NCI-H146 treated with DMSO at 0.1 percent for 48 hours (cell line): ENCODE results near the gene REELD1.

Experiments
- DNase-seq: peaks from one replicate; lab custom pipeline; 2025; ENCODE audit not compliant: unreplicated experiment; lab: John Stamatoyannopoulos, UW

The REELD1 gene

DNA sequence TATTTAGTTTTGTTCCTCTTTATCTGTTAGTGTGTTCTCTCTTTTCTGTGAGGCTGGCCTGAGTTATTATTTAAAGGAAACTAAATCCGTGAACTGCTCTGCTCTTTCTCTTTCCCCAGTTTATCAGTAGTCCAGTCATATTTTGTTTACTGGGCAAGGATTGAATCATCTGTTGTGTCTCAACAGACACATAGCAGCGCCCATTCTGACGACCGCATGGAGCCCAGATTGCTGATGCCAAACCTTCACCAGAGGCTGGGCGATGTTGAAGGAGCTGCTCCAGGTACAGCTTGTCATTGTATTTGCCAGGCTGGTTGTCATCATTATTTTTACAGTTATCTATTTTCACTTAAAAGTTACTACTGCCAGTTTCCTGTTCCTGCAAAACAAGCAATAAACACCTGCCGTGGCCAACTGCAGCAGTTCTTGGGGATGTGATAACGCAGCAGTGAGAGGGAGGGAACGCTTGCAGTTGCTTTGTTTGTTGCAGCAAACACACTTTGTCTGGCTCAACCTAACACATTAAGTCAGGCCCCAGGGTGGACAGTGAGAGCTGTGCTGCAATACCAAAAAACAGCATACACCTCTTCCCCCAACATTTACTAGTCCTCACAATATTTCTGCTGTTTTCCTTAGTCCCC lies 10.1 kb downstream of the REELD1 start:
- no peak for DNase-seq

DNA sequence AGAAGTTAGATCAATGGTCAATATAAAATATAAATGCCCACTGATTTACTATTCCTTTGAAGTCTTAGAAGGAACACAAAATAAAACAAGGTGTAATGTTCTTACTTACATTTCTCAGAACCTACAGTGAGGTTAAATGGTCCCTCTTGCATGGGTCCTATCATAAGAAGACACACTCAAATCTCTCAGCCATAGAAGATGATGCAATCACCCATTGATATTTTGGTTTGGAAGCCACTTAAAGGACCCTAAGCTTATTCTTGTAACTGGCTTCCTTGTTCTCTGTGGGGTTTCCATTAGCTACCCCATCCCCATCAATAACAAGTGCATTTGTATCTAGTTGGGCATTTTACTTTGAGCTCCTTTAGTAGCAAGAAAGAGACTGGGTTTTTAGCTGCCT lies 15.1 kb downstream of the REELD1 start:
- DNase-seq = no peak

DNA sequence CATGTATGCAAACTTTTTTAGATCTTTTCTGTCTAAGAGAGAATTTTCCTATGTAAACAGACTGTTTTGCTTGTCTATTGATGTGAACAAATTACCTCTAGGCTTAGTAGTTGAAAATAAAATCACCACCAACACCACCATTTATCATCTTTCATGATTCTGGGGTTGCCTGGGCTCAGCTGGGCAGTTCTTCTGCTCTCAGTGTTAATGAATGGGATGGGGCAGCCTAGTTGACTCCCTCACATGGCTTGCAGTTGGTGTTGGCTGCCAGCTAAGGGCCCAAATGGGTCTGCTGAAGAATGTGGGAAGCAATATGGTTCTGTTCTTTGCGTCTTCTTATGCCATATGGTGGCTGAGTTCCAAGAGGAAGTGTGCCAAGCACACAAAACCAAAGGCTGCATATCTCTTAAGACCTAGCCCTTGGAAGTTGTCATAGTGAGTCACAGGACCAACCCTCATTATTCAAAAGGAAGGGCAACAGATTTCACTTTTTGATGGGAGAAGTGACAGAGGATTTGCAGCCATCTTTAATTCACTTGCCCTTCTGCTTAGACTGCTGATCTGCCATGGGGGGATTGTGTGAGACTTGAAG lies 17.9 kb downstream of the REELD1 start:
- no peak for DNase-seq

DNA sequence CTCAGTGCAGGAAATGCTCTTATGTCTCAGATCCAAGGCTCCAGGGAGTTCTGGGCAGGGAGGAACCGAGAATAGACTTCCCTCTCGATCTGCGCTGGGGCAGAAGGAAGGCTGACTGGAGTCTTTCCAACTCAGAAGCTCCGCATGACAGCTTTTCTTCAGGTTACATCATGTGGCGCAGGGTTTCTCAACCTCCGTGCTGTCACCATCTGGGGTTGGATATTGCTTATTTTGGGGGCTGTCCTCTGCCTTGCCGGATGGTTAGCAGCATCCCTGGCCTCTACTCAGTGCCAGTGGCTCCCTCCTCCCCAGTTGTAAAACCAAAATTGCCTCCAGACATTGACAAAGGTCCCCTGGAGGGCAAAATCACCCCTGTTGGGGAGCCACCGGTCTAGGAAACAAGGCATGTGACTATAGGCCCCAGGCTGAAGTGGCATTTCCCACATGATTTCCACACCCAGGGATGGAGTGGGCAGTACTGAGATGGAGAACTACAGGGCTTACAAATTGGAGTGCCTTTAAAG lies 21.4 kb downstream of the REELD1 start:
- DNase-seq = no peak

DNA sequence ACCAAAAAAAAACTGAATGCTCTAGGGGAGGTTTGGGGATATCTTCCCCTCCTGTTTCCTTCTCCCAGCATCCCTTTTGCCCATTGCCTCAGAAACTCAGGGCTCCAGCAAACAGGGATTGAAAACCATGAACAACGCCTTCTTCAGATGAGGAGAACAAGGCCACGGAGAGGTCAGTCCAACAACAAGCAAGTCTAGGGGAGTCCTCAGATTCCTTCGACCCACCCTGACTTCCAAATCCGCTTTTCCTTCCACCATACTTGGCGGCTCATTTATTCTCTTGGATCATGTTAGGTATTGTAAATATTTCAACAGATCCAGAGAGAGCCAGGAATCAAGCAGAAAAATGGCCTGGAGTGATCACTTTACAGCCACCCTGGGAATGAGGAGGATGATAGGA lies 21.9 kb downstream of the REELD1 start:
- no peak for DNase-seq

DNA sequence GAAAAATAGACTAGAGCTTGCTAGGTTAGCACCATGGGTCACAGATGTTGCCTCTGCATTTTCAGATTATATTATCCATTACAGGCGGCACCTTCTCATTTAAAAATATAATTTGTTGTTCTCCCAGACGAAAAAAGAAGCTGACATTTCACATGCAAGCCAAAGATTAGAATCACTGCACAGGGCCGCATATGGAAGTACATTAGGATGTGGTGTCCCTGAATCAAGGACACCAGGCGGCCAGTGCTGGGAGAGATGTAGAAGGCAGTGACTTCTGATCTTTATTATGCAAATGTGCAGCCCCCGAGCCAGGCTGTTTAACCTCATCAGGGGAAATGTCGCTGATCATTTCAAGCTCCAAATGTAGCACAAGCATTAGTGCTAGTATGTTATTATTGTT lies 22.8 kb downstream of the REELD1 start:
- no peak for DNase-seq

DNA sequence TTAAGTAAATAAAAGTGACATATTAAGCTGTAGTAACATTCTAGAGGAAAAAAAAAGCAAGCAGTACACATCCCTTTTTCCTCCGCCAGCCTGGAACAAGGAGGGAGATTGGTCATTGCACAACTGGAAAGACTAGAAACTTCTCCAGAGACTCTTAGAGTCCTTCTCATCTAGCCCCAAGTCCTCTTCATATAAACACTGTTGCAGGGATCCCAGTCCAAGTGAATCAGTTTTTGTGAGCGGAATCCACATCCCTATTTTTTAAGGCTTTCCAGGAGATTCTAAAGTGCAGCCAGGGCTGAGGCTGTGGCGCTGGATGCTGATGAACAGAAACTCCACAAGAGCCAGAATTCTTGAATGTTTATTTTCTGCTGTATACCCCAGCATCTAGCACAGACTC lies 23.8 kb downstream of the REELD1 start:
- no peak for DNase-seq

DNA sequence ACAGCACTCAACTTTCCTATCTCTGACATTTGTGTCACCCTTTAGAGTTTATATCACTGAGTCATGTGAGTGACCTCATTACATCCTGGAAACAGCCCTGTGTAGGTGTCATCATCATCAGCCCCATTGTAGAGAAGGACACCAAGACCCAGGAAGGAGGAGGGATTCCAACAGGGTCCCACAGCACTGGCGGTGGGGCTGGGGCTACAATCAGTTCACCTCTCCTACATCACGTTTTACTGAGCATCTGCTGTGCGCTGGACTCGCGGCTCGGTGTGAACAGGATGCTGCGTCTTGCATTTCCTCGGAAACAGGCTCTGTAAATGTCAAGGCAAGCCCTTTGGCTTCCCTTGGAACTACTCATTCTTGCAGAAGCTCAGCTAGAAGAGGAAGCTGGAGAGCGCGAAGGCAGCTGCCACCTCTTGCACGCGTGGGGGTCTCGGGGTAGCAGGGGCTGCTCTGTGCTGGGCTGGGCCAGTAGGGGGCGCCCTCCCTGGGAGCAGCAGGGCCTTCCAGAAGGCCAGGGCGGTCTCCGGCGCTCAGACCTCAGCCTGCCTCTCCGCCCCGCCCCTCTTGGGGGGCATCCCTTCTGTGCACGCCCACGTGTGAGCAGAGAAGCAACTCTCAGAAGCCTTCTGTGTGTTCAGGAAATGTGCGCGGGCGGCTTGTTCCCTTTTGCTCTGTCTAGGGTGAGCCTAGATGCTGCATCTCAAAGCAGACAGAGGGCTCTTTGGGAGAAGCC lies 29.0 kb downstream of the REELD1 start:
- no peak for DNase-seq

DNA sequence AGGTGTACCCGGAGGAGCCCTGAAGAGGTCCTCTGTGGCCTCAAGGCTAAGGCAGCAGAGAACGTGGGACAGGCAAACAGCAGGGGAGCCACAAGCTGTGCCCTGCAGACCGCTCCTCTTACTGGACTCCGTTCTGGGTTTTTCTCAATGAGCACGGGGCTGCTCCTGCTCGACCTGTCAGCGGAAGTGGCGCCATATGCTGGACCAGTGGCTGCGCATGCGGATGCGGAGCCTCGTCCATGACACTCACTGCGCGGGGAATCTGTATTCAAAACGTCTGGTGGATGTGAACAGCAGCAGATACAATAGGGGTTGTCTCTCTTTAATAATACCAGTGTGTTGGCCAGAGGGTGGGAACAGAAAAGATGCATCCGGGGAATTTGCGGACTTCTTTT lies 29.5 kb downstream of the REELD1 start:
- no peak for DNase-seq

DNA sequence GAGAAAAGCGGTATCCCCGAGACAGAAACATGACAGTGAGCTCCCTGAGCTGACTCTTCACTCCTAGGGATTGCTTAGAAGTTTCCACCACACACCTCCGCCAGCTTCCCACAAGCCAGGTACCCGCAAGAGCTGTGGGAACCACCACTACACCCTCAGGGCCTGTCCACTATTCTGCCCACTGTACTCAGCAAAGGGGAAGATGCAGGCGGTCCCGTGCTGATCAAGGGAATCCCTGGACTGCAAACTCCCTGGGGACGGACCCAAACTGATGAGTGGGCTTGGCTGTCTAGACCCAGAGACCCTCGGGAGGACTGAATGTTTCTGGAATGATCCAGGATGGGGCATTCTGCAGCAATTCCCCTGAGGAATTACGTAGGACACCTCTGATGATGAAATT lies 30.2 kb downstream of the REELD1 start:
- DNase-seq = no peak

DNA sequence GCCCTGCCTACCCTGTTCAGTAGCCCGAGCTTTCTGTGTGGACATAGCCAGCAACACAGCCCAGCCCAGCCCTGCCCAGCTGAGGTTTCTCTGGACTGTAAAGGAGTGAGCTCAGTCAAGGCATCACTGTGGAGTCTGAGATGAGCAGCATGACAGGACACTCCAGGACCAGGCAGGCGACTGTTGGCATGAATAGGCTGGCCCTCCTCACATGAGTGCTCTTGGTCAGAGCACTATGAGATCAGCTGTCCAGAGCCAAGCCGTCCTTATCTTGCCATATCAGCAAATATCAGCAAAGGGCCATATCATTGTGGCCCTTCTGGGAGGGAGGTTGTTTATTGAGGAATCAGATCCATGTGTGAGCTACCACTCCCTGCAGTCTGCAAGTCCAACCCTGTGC lies 30.9 kb downstream of the REELD1 start:
- no peak for DNase-seq

DNA sequence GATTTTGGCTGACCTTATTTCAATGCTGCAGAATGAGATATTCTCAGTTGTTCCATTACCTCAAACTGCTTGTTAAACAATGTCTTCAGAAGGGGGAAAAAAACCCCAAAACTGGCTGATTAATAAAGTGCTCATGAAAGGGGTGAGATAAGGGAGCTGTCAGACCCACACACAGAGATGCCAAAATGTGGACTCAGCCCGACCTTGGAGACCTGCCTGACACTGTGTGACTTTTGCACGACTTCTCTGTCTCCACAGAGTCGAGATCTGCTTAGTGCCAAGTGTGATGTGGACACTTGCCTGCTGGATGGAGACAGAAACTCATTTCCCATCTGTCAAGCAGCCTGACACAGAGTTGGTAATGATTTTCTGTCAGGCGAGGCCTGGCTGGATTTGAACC lies 31.5 kb downstream of the REELD1 start:
- DNase-seq = no peak

DNA sequence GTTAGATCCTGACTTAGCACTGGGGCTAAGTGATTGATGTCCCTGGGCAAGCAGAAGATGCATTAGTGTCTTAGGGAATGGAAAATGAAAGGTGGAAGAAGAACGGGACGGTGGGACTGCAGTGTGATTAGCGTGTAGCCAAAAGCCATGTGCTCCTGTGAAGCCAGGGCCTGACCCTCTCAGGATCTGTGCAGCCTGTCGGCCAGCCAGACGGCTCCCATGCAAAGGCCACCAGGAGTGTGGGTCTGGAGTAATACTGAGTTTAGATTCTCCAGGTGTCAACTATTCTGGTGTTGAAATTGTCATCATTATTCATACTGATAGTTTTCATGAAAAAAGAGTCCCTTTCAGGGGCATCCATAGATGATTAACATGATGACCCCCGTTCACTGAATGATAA lies 32.0 kb downstream of the REELD1 start:
- no peak for DNase-seq

DNA sequence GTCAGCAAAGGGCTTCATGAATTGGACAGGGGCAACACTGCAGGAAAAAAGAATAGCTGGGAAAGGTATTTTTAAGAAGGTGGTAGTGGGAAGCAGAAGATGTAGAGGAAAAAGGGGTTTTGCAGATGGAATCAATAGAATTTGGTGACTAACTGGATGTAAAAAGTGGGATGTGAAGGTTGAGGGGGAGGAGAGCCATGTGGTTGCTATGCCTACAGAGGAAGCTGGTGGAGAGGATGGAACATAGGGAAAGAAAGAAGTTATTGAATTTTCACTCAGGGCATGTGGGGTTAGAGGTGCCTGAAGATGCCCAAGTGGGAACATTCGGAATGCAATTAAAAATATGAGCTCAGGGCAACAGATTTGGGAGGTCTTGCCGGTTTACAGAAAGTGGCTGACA lies 33.0 kb downstream of the REELD1 start:
- DNase-seq = no peak

DNA sequence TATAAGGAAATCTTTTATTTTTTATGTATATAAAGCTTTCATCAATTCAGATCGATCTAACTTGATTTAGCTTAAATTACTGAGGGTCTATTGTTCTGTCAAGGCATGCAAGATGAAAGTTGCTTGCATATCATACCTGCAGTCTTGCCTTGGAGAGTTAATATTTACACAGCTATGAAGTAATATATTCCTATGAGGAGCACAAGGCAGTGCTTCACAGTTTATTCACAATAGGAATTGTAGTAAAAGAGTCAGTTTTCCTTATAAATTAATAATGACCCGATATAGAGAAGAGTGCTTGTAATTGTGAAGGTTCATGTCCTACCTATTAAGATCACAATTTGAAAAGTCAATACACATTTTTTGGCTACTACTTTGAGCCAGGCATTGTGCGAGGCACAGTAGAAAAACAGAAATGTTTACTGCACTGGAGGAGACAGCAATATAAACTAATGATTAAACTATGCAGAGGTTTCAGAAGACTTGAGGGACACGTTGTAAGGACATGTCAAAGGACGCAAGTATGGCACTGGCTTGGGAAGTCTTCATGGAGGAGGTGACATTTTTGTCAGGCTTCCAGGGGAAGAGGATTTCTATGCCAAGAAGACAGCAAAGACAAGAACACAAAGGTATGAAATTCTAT lies 38.8 kb downstream of the REELD1 start:
- no peak for DNase-seq

DNA sequence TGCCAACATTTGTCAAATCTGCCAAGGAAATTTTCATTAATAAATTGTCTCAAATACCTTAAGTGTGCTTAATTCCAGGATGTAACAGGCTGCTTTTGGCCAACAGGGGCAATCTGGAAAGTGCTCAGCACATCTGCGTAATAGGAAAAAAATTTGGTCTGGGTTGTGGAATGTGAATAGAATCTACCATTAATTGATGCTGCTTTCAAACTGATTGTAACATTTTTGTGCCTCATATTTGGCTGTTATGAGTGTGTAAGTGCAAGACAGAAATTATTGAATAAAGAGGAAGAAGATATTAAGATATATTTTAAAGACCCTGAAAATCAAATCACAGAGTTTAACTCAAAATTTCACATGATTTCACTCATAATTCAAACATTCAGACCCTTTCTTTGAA lies 41.1 kb downstream of the REELD1 start:
- DNase-seq = no peak

DNA sequence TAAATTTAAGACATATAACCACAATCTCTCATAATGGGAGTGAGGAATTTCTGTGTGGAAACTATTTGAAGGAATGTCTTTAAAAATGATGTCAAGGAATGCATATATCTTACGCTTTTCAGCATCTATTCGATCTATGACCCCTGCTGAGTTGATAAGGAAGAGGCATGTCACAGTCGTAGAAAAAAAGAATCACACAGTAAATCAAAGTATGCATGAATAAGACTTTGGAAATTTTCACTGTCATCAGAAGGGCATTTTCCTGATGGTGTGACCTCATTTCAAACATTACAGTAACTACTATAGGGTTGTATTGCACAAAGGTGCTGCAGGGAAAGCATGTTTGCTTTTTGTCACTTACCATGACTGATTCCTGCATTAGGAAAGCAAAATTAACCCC lies 41.5 kb downstream of the REELD1 start:
- no peak for DNase-seq

DNA sequence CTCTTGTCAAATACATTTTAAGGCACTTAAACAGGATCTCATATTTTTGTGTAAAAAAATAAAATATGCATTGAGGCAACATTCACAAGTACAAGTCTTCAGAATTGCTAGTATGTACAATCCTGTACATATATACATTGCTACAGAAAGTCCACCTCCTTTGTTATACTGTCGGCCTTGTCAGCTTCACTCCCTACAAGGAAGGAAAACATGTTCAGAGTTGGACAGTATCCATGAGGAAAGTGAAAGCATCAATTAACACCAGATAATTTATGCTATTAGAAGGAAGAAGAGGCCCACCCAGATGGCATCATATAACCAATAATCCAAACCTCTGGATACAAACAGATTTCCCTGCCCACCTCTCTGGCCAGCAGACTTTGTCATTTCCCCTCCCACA lies 42.0 kb downstream of the REELD1 start:
- no peak for DNase-seq

DNA sequence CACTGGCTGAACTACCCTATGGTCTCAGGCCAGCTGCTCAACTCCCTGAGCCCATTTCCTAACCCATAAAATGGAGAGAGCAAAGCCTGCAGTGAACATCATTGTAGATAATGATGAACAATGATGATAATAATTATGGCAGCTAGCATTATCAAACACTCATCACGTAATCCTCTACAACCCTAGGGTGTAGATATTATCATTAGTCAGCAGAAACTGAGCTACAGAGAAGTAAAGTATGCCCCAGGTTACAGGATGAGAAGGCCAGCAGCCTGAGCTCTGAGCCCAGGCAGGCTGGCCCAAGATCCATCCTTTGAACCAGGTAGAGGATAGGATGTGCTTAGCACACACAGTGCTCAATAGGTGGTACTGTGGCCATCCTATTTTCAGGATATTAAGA lies 43.2 kb downstream of the REELD1 start:
- DNase-seq = no peak

DNA sequence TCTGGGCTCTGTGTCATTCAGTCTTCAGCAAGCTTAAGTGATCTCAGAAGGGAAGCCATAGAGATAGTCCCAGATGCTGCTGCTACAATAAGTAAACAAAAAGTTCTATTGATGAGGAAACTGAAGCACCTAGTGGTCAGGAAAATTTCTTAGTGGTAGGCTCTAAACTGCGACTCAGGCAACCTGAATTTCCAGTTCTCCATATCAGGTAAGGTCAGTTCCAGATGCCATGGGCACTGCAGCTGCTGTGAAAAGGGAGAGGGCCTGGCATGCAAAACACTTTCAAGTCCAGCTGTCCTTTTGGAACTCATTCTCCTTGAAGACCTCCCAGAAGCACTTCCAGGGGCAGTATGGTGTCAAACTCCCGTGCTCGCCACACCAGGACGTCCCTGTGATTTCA lies 46.2 kb downstream of the REELD1 start:
- no peak for DNase-seq

DNA sequence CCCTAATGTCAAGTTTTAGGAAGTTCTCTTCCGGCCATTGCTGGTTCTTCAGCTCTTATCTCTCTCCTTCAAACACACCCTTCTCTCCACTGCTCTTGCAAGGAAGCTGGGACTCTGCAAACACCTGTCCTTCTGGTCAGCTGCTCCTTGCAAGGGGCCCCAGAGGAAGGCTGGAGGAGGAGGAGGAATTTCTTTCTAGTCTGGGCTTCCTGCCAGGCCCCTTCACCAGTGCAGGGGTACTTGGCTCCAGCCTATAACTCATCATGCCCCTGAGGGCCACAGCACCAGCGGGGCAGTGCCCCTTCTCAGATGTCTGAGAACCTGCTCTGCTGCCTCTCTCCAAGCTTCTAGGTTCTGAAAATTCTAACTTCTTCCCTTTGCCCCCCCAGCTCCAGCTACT lies 46.7 kb downstream of the REELD1 start:
- no peak for DNase-seq

DNA sequence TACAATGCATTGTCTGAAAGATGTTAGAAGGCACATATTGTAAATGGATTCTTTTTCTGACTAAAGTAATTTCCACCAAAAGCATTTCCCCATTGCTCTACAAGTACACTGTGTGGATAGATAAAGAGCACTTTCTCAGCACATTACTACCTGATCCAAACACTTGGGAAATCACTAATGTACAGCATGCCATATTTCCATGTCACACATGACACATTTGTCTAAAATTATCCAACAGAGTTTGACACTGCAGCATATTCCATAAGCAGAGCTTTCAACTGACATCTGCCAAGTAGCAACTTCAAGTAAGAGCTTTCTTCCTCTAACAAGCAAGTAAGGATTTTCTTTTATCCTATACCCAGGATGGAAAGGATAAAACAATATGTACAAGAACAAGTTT lies 49.5 kb downstream of the REELD1 start:
- no peak for DNase-seq
